ENCODE measurements around the gene SPEN. TPM values are rescaled to one million over a fixed set of nuclear protein-coding genes. Genes with fewer than 3 reads are reported as not detected.
"Not testable (repeated sequence)": the region's sequence is repeated elsewhere in the genome, so short reads cannot be mapped to it uniquely, and the experiment has no call there.

Gene SPEN
- total RNA-seq, 1 donor from 2014 or later = 10.4 TPM

GRCh38 chr1:15911927-15912326 is 64.4 kb downstream of the SPEN start:
- no peak for TF ChIP-seq CTCF (conservative IDR thresholded peaks at IDR 0.05; ENCODE audit: low read depth, low read length)
- no peak for DNase-seq (ENCODE audit: low read depth)

GRCh38 chr1:15913607-15914006 is 66.1 kb downstream of the SPEN start:
- DNase-seq (ENCODE audit: low read depth); H3K4me3 ChIP-seq (ENCODE audit: low read depth, low read length): not testable (repeated sequence)

More at GRCh38 chr1:15911927-15912326, 64.4 kb downstream of the SPEN start:
- H3K4me3 ChIP-seq (ENCODE audit: low read depth, low read length) = no peak overlapping the region

- DNase-seq (ENCODE audit: low read depth) = no peak
- TF ChIP-seq CTCF (conservative IDR thresholded peaks at IDR 0.05; ENCODE audit: low read depth, low read length) = no peak
- no peak overlapping the region for H3K4me3 ChIP-seq (ENCODE audit: low read depth, low read length)
These were observed 68.5 kb downstream of the SPEN start for GRCh38 chr1:15915991-15916390.

- TF ChIP-seq CTCF (conservative IDR thresholded peaks at IDR 0.05; ENCODE audit: low read depth, low read length) = no peak
- DNase-seq (ENCODE audit: low read depth) = no peak
- H3K4me3 ChIP-seq (ENCODE audit: low read depth, low read length) = no peak overlapping the region
These were observed 68.9 kb downstream of the SPEN start for GRCh38 chr1:15916417-15916816.

GRCh38 chr1:15916916-15917315 is 69.4 kb downstream of the SPEN start:
- DNase-seq (ENCODE audit: low read depth) = no peak
- no peak overlapping the region for H3K4me3 ChIP-seq (ENCODE audit: low read depth, low read length)
- TF ChIP-seq CTCF (conservative IDR thresholded peaks at IDR 0.05; ENCODE audit: low read depth, low read length) = no peak

- TF ChIP-seq CTCF (conservative IDR thresholded peaks at IDR 0.05; ENCODE audit: low read depth, low read length) = no peak
- no peak overlapping the region for H3K4me3 ChIP-seq (ENCODE audit: low read depth, low read length)
- DNase-seq (ENCODE audit: low read depth) = no peak
These were observed 71.6 kb downstream of the SPEN start for GRCh38 chr1:15918962-15919715.

GRCh38 chr1:15923241-15923640 is 75.7 kb downstream of the SPEN start:
- no peak overlapping the region for H3K4me3 ChIP-seq (ENCODE audit: low read depth, low read length)
- no peak for TF ChIP-seq CTCF (conservative IDR thresholded peaks at IDR 0.05; ENCODE audit: low read depth, low read length)
- no peak for DNase-seq (ENCODE audit: low read depth)

GRCh38 chr1:15926448-15926847 is 78.9 kb downstream of the SPEN start:
- not testable (repeated sequence) for H3K4me3 ChIP-seq (ENCODE audit: low read depth, low read length); DNase-seq (ENCODE audit: low read depth)

All from epithelial cell of proximal tubule (primary cell).